Smooth muscle cell (in vitro differentiated cells): ENCODE data around the gene YWHAH. TPM values are rescaled to one million over a fixed set of nuclear protein-coding genes. Genes with fewer than 3 reads are reported as not detected.
A peak's percentile ranks its signal among the peaks of the same experiment; 100 is the strongest.

Experiments used
- DNase-seq: peaks from one replicate; lab custom pipeline; 2025; ENCODE audit not compliant: unreplicated experiment; lab: John Stamatoyannopoulos, UW
- H2AFZ ChIP-seq: fragments of 200-600 bp; sonication (generic); 2 replicates; pipeline ENCODE4 v1.6.0; 2016; ENCODE audit warnings: antibody characterized with exemption, low read depth, mild to moderate bottlenecking
- H3F3A ChIP-seq: fragments of 200-600 bp; sonication (generic); 2 replicates; pipeline ENCODE4 v1.6.0; 2017; ENCODE audit warnings: antibody characterized with exemption, low read depth
- H3K27ac ChIP-seq: fragments of 200-600 bp; sonication (generic); 2 replicates; pipeline ENCODE4 v1.5.1; 2016; ENCODE audit warnings: low read depth, mild to moderate bottlenecking
- H3K27me3 ChIP-seq: fragments of 200-600 bp; sonication (generic); 2 replicates; pipeline ENCODE4 v1.6.1; 2016; ENCODE audit warnings: low read depth, mild to moderate bottlenecking
- H3K36me3 ChIP-seq: fragments of 200-600 bp; sonication (generic); 2 replicates; pipeline ENCODE4 v1.5.1; 2016; ENCODE audit warnings: low read depth
- H3K4me1 ChIP-seq: fragments of 200-600 bp; sonication (generic); 2 replicates; pipeline ENCODE4 v1.5.1; 2016; ENCODE audit warnings: low read depth
- H3K4me2 ChIP-seq: fragments of 200-600 bp; sonication (generic); 2 replicates; pipeline ENCODE4 v1.6.0; 2016; ENCODE audit warnings: mild to moderate bottlenecking
- H3K4me3 ChIP-seq: fragments of 200-600 bp; sonication (generic); 2 replicates; pipeline ENCODE4 v1.5.1; 2016; ENCODE audit warnings: mild to moderate bottlenecking
- H3K79me2 ChIP-seq: fragments of 200-600 bp; sonication (generic); 2 replicates; pipeline ENCODE4 v1.6.0; 2016; ENCODE audit warnings: low read depth, mild to moderate bottlenecking
- H3K9ac ChIP-seq: fragments of 200-600 bp; sonication (generic); 2 replicates; pipeline ENCODE4 v1.6.0; 2016; ENCODE audit warnings: low read depth
- H3K9me3 ChIP-seq: fragments of 200-600 bp; sonication (generic); replicated peaks from 2 replicates; pipeline ENCODE4 v1.5.1; 2016; ENCODE audit warnings: low read depth
- H4K20me1 ChIP-seq: fragments of 200-600 bp; sonication (generic); 2 replicates; pipeline ENCODE4 v1.6.0; 2016; ENCODE audit warnings: low read depth
- WGBS: methylation state at CpG from one replicate; pipeline ENCODE4 v1.1.7; 2016; ENCODE audit warnings: low lambda C conversion rate; 5-methylcytosine and 5-hydroxymethylcytosine counted together
- polyA plus RNA-seq: library from polyadenylated mRNA; unstranded; fragments of >200 nt; fragmentation: Nextera tagmentation; extraction: Ambion mirVana; gene quantifications from 2 replicates; pipeline ENCODE4 v1.2.1, GENCODE V29; 2016
- total RNA-seq: library from RNA; depleted of rRNA; stranded (reverse); fragments of >200 nt; gene quantifications from 2 replicates; pipeline ENCODE4 v1.2.3, GENCODE V29; 2014
- TF ChIP-seq, protein P1 (sequence below): fragments of 200-600 bp; sonication (generic); IDR thresholded peaks from 2 replicates; pipeline ENCODE4 v1.5.1; 2017; ENCODE audit warnings: borderline replicate concordance, mild to moderate bottlenecking, antibody characterized with exemption; ENCODE audit not compliant: insufficient read depth, poor library complexity, severe bottlenecking

The YWHAH gene
- total and polyA plus RNA-seq, 2 experiments from 2014 or later: 74.4 to 101 TPM

- peaks cover 26% of the 10 kb centered on the region for H3K4me1 ChIP-seq
- H3K27ac ChIP-seq: peak overlapping the region; percentile 72
- peak overlapping the region; percentile 38 for H3K4me2 ChIP-seq
- no peak overlapping the region for H2AFZ ChIP-seq
- no peaks in the 10 kb centered on the region for H3K9me3 ChIP-seq
- peak overlapping the region; percentile 4 for H3K9ac ChIP-seq
- no peak overlapping the region for H3K4me3 ChIP-seq
- TF ChIP-seq, protein P1, sequence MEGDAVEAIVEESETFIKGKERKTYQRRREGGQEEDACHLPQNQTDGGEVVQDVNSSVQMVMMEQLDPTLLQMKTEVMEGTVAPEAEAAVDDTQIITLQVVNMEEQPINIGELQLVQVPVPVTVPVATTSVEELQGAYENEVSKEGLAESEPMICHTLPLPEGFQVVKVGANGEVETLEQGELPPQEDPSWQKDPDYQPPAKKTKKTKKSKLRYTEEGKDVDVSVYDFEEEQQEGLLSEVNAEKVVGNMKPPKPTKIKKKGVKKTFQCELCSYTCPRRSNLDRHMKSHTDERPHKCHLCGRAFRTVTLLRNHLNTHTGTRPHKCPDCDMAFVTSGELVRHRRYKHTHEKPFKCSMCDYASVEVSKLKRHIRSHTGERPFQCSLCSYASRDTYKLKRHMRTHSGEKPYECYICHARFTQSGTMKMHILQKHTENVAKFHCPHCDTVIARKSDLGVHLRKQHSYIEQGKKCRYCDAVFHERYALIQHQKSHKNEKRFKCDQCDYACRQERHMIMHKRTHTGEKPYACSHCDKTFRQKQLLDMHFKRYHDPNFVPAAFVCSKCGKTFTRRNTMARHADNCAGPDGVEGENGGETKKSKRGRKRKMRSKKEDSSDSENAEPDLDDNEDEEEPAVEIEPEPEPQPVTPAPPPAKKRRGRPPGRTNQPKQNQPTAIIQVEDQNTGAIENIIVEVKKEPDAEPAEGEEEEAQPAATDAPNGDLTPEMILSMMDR: no peak
- H3K36me3 ChIP-seq: no peaks in the 10 kb centered on the region
- no peaks in the 10 kb centered on the region for H3K27me3 ChIP-seq
- peaks cover 5% of the 10 kb centered on the region for H3F3A ChIP-seq
- H3K79me2 ChIP-seq: peaks cover 78% of the 10 kb centered on the region
- H4K20me1 ChIP-seq: peaks cover 97% of the 10 kb centered on the region
- 86% methylated on average over 8 of the region's 8 CpGs for WGBS
- no peak for DNase-seq
Observed at GRCh38 chr22:31951194-31952093, 7.1 kb downstream of the YWHAH start.

DNA sequence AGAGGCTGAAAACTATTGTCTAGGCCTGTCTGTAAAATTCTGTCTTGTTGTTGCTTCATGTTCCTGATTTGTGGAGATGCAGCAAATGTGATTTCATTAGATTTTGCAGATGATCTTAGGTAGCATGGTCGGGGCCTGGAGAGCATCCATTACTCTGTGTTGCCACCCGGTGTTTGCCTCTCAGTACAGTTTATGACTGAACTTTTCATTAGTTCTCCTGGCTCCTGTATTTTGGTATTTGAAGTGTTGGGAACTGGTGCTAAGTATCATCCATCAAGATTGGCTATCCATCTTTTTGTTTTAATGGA lies 7.7 kb downstream of the YWHAH start:
- H3F3A ChIP-seq: peaks cover 5% of the 10 kb centered on the region
- peak overlapping the region; percentile 72 for H3K27ac ChIP-seq
- peaks cover 20% of the 10 kb centered on the region for H3K4me1 ChIP-seq
- H3K27me3 ChIP-seq: no peaks in the 10 kb centered on the region
- TF ChIP-seq, protein P1: no peak
- H3K4me2 ChIP-seq: peak overlapping the region; percentile 38
- H3K9me3 ChIP-seq: no peaks in the 10 kb centered on the region
- 74% methylated on average over 2 of the region's 2 CpGs for WGBS
- DNase-seq: no peak
- peak overlapping the region; percentile 4 for H3K9ac ChIP-seq
- H2AFZ ChIP-seq: no peak overlapping the region
- peaks cover 74% of the 10 kb centered on the region for H3K79me2 ChIP-seq
- H3K4me3 ChIP-seq: no peak overlapping the region
- H3K36me3 ChIP-seq: no peaks in the 10 kb centered on the region
- H4K20me1 ChIP-seq: peaks cover 97% of the 10 kb centered on the region

DNA sequence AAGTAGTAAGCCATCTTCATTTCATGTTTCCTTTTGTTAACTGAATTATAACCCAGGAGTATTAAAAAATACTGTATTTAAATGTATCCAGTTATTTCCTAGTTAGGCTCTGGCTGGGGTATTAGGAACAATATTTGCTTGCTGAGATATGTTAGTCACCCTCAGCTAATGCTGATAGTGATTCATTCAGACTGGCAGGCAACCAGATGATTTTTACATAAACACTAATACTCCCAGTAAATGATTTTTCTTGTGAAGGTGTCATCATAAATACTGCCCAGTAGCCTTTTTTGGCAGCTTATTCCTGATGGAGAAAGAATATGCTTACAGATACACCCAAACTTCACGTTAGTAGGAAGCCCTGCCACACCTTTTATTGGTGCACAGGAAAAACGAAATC lies 8.1 kb downstream of the YWHAH start:
- H4K20me1 ChIP-seq: peaks cover 97% of the 10 kb centered on the region
- 39% methylated on average over 2 of the region's 2 CpGs for WGBS
- peak overlapping the region; percentile 72 for H3K27ac ChIP-seq
- H3K4me3 ChIP-seq: no peak overlapping the region
- peaks cover 3% of the 10 kb centered on the region for H3K36me3 ChIP-seq
- no peaks in the 10 kb centered on the region for H3K27me3 ChIP-seq
- H3K9me3 ChIP-seq: no peaks in the 10 kb centered on the region
- peaks cover 18% of the 10 kb centered on the region for H3K4me1 ChIP-seq
- H3K79me2 ChIP-seq: peaks cover 73% of the 10 kb centered on the region
- peak overlapping the region; percentile 49 for H3K4me2 ChIP-seq
- DNase-seq: no peak
- no peak overlapping the region for H2AFZ ChIP-seq
- H3F3A ChIP-seq: peaks cover 5% of the 10 kb centered on the region
- TF ChIP-seq, protein P1: no peak
- peak overlapping the region; percentile 4 for H3K9ac ChIP-seq
